Panc1 (cell line): Measurements from ENCODE around the gene IGF2R.

ENCODE experiments used
- POLR2AphosphoS5 ChIP-seq: IDR thresholded peaks from 2 replicates; pipeline ENCODE4 v1.6.1; 2012; ENCODE audit warnings: mild to moderate bottlenecking, low read depth, low read length, moderate library complexity
- SIN3A ChIP-seq: IDR thresholded peaks from 2 replicates; pipeline ENCODE4 v1.6.1; 2012; ENCODE audit warnings: low read depth, mild to moderate bottlenecking, low read length, moderate library complexity, borderline replicate concordance; ENCODE audit not compliant: insufficient read depth
- TF ChIP-seq, protein P1 (sequence below): fragments of 450-650 bp; IDR thresholded peaks from 2 replicates; pipeline ENCODE4 v1.5.1; 2017; ENCODE audit warnings: mild to moderate bottlenecking
- TF ChIP-seq, protein P2 (sequence below), 2 experiments: IDR thresholded peaks; 2 replicates each; pipeline ENCODE4 v1.6.1; 2011 to 2012; ENCODE audit warnings: low read depth in 2 of 2, control low read depth in 1 of 2, low read length in 1 of 2, mild to moderate bottlenecking in 1 of 2, moderate library complexity in 1 of 2; ENCODE audit not compliant: insufficient read depth in 1 of 2

DNA sequence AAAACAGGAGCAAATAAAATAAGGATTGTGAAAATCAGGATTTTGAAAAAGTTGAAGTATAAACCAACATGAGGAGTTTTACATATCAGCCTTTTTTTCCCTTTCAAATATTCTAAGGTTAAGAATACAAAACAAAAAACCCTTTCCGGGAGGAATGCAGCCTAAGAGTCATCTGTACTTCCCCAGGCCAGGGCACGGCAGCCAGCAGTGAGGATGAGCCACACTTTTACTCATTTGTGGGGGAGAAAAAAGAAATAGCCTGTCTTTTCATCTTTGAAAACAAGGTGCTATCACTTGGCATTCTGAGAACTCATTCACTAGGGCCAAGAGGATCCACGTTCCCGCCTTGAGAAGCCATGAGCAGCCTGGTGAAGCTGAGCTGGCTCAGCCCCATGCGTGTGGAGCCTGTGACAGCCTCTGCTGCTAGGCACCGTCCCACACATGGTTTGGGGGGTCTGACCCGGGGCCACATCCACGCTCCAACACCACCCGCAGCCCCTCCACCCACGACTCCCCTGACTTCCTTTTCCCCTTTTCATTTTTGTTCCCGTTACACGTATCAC, 164.0 kb downstream of the IGF2R start:
- no peak for TF ChIP-seq POLR2AphosphoS5
- TF ChIP-seq, protein P1, sequence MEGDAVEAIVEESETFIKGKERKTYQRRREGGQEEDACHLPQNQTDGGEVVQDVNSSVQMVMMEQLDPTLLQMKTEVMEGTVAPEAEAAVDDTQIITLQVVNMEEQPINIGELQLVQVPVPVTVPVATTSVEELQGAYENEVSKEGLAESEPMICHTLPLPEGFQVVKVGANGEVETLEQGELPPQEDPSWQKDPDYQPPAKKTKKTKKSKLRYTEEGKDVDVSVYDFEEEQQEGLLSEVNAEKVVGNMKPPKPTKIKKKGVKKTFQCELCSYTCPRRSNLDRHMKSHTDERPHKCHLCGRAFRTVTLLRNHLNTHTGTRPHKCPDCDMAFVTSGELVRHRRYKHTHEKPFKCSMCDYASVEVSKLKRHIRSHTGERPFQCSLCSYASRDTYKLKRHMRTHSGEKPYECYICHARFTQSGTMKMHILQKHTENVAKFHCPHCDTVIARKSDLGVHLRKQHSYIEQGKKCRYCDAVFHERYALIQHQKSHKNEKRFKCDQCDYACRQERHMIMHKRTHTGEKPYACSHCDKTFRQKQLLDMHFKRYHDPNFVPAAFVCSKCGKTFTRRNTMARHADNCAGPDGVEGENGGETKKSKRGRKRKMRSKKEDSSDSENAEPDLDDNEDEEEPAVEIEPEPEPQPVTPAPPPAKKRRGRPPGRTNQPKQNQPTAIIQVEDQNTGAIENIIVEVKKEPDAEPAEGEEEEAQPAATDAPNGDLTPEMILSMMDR: no peak
- TF ChIP-seq, protein P2, sequence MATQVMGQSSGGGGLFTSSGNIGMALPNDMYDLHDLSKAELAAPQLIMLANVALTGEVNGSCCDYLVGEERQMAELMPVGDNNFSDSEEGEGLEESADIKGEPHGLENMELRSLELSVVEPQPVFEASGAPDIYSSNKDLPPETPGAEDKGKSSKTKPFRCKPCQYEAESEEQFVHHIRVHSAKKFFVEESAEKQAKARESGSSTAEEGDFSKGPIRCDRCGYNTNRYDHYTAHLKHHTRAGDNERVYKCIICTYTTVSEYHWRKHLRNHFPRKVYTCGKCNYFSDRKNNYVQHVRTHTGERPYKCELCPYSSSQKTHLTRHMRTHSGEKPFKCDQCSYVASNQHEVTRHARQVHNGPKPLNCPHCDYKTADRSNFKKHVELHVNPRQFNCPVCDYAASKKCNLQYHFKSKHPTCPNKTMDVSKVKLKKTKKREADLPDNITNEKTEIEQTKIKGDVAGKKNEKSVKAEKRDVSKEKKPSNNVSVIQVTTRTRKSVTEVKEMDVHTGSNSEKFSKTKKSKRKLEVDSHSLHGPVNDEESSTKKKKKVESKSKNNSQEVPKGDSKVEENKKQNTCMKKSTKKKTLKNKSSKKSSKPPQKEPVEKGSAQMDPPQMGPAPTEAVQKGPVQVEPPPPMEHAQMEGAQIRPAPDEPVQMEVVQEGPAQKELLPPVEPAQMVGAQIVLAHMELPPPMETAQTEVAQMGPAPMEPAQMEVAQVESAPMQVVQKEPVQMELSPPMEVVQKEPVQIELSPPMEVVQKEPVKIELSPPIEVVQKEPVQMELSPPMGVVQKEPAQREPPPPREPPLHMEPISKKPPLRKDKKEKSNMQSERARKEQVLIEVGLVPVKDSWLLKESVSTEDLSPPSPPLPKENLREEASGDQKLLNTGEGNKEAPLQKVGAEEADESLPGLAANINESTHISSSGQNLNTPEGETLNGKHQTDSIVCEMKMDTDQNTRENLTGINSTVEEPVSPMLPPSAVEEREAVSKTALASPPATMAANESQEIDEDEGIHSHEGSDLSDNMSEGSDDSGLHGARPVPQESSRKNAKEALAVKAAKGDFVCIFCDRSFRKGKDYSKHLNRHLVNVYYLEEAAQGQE (IDR thresholded peaks at IDR 0.05; ENCODE audit: insufficient read depth in 1 of 2, low read depth in 2 of 2, low read length in 1 of 2): no peak
- no peak for TF ChIP-seq SIN3A
